Neuronal stem cell (in vitro differentiated cells): ENCODE data around the gene PRKX.

Experiments
- DNase-seq: peaks from one replicate; pipeline ENCODE4 v3.0.0-alpha.2; 2013; ENCODE audit warnings: low spot score
- H2AFZ ChIP-seq: one replicate; pipeline ENCODE4 v1.6.1; 2013; ENCODE audit warnings: mild to moderate bottlenecking, low read length, inconsistent platforms
- H2AK5ac ChIP-seq: 2 replicates; pipeline ENCODE4 v1.6.1; 2013; ENCODE audit warnings: low read depth, mild to moderate bottlenecking, inconsistent platforms, low read length, moderate library complexity, mixed read lengths
- H2BK120ac ChIP-seq: 2 replicates; pipeline ENCODE4 v1.6.1; 2013; ENCODE audit warnings: low read depth, mild to moderate bottlenecking, inconsistent platforms, low read length, moderate library complexity, mixed read lengths
- H2BK12ac ChIP-seq: one replicate; pipeline ENCODE4 v1.6.1; 2013; ENCODE audit warnings: low read length, inconsistent platforms
- H2BK15ac ChIP-seq: 2 replicates; pipeline ENCODE4 v1.6.1; 2013; ENCODE audit warnings: mild to moderate bottlenecking, low read length, inconsistent platforms, mixed read lengths
- H2BK5ac ChIP-seq: one replicate; pipeline ENCODE4 v1.6.1; 2013; ENCODE audit warnings: inconsistent platforms, mild to moderate bottlenecking, low read length, moderate library complexity
- H3K14ac ChIP-seq: one replicate; pipeline ENCODE4 v1.6.1; 2013; ENCODE audit warnings: low read length, inconsistent platforms
- H3K18ac ChIP-seq: 2 replicates; pipeline ENCODE4 v1.6.1; 2013; ENCODE audit warnings: low read length, inconsistent platforms
- H3K23ac ChIP-seq: 2 replicates; pipeline ENCODE4 v1.6.1; 2013; ENCODE audit warnings: low read depth, mild to moderate bottlenecking, mixed read lengths, low read length, inconsistent platforms; ENCODE audit not compliant: poor library complexity
- H3K27ac ChIP-seq: replicated peaks from 3 replicates; pipeline ENCODE4 v1.5.1; 2013; ENCODE audit warnings: low read length, inconsistent platforms
- H3K27me3 ChIP-seq, 3 experiments: 2 replicates each; pipeline ENCODE4 v1.6.1; 2013; ENCODE audit warnings: low read length in 3 of 3, mild to moderate bottlenecking in 2 of 3, inconsistent platforms in 1 of 3, low read depth in 1 of 3, mixed read lengths in 1 of 3, moderate library complexity in 1 of 3; ENCODE audit not compliant: control insufficient read depth in 3 of 3, insufficient read depth in 3 of 3
- H3K36me3 ChIP-seq, 2 donors: replicated peaks in 1 of 2; 2 replicates each; pipeline ENCODE4 v1.6.1; 2013; ENCODE audit warnings: low read length in 2 of 2; ENCODE audit not compliant: control insufficient read depth in 2 of 2, insufficient read depth in 2 of 2
- H3K4ac ChIP-seq: 2 replicates; pipeline ENCODE4 v1.6.1; 2013; ENCODE audit warnings: inconsistent platforms, mild to moderate bottlenecking, low read length, moderate library complexity
- H3K4me1 ChIP-seq, 2 donors: 1 replicate in 1 of 2; 2 replicates in 1 of 2; pipeline ENCODE4 v1.6.1; 2013; ENCODE audit warnings: low read length in 2 of 2, low read depth in 1 of 2; ENCODE audit not compliant: control insufficient read depth in 2 of 2, insufficient read depth in 1 of 2
- H3K4me2 ChIP-seq: one replicate; pipeline ENCODE4 v1.6.1; 2013; ENCODE audit warnings: mild to moderate bottlenecking, low read length, inconsistent platforms; ENCODE audit not compliant: insufficient read depth, poor library complexity, severe bottlenecking
- H3K4me3 ChIP-seq, 2 donors: 2 replicates each; pipeline ENCODE4 v1.5.1; 2013; ENCODE audit warnings: low read length in 2 of 2, mild to moderate bottlenecking in 2 of 2, inconsistent platforms in 1 of 2, moderate library complexity in 1 of 2
- H3K79me1 ChIP-seq: one replicate; pipeline ENCODE4 v1.6.1; 2013; ENCODE audit warnings: low read depth, mild to moderate bottlenecking, inconsistent platforms, low read length, moderate library complexity
- H3K9ac ChIP-seq: one replicate; pipeline ENCODE4 v1.6.1; 2013; ENCODE audit warnings: mild to moderate bottlenecking, low read depth, low read length, inconsistent platforms; ENCODE audit not compliant: poor library complexity
- H3K9me3 ChIP-seq, 2 donors: replicated peaks in 1 of 2; 2 replicates each; pipeline versions ENCODE3 to v1.6.1; 2013; ENCODE audit warnings: low read length in 2 of 2, mild to moderate bottlenecking in 2 of 2, inconsistent platforms in 1 of 2, low read depth in 1 of 2, mixed read lengths in 1 of 2, moderate library complexity in 1 of 2; ENCODE audit not compliant: control insufficient read depth in 2 of 2, insufficient read depth in 1 of 2
- H4K8ac ChIP-seq: one replicate; pipeline ENCODE4 v1.6.1; 2013; ENCODE audit warnings: low read depth, mild to moderate bottlenecking, inconsistent platforms, low read length, moderate library complexity
- H4K91ac ChIP-seq: one replicate; pipeline ENCODE4 v1.6.1; 2013; ENCODE audit warnings: low read length, low read depth, mild to moderate bottlenecking, inconsistent platforms; ENCODE audit not compliant: poor library complexity
- WGBS, 2 donors: extraction: QIAGEN DNeasy Blood & Tissue Kit; methylation state at CpG; one replicate each; pipeline ENCODE4 v1.1.7; 2013; ENCODE audit warnings: missing lambda C conversion rate in 2 of 2, mixed read lengths in 1 of 2; ENCODE audit not compliant: insufficient read length in 2 of 2, insufficient replicate concordance in 1 of 2; ENCODE audit errors: extremely low coverage in 2 of 2; 5-methylcytosine and 5-hydroxymethylcytosine counted together

PRKX gene

GRCh38 chrX:3577551-3577950, 135.9 kb downstream of the PRKX start:
- Histone ChIP-seq H2BK120ac (no peak overlapping the region), H2AFZ (no peak overlapping the region), H3K4me2 (no peak overlapping the region), H3K4ac (no peak overlapping the region), H3K4me3 (no peak overlapping the region), H3K23ac (no peak overlapping the region), H3K9me3 (no peaks in the 10 kb centered on the region), H3K9ac (no peak overlapping the region), H3K14ac (no peak overlapping the region), H2BK5ac (no peak overlapping the region), H2BK15ac (no peak overlapping the region), H3K27me3 (no peaks in the 10 kb centered on the region), H3K36me3 (no peaks in the 10 kb centered on the region), H4K91ac (no peak overlapping the region), H3K18ac (no peak overlapping the region), H3K27ac (no peak overlapping the region), H3K4me1 (no peaks in the 10 kb centered on the region), H2AK5ac (no peak overlapping the region), H4K8ac (no peak overlapping the region), H3K79me1 (no peaks in the 10 kb centered on the region), H2BK12ac (no peak overlapping the region)
- no peak for DNase-seq
- no CpG with 5 or more reads among the region's 1 CpG for WGBS, 2 donors

- DNase-seq = no peak
- Histone ChIP-seq H2AK5ac (no peak overlapping the region), H3K4me3 (no peak overlapping the region), H2BK12ac (no peak overlapping the region), H3K4me1 (no peaks in the 10 kb centered on the region), H3K4ac (no peak overlapping the region), H3K9ac (no peak overlapping the region), H4K91ac (no peak overlapping the region), H3K23ac (no peak overlapping the region), H3K27ac (no peak overlapping the region), H3K14ac (no peak overlapping the region), H3K27me3 (no peaks in the 10 kb centered on the region), H2BK120ac (no peak overlapping the region), H2BK5ac (no peak overlapping the region), H4K8ac (no peak overlapping the region), H3K18ac (no peak overlapping the region), H3K79me1 (no peaks in the 10 kb centered on the region), H2AFZ (no peak overlapping the region), H3K4me2 (no peak overlapping the region), H3K9me3 (no peaks in the 10 kb centered on the region), H3K36me3 (no peaks in the 10 kb centered on the region), H2BK15ac (no peak overlapping the region)
- no CpG with 5 or more reads among the region's 11 CpGs for WGBS, 2 donors
Observed at GRCh38 chrX:3576886-3577501, 136.5 kb downstream of the PRKX start.

GRCh38 chrX:3567686-3568085, 145.8 kb downstream of the PRKX start:
- Histone ChIP-seq H2BK120ac (no peak overlapping the region), H2BK15ac (no peak overlapping the region), H4K91ac (no peak overlapping the region), H3K9ac (no peak overlapping the region), H3K9me3 (no peaks in the 10 kb centered on the region), H3K4me2 (no peak overlapping the region), H3K27ac (no peak overlapping the region), H2BK5ac (no peak overlapping the region), H3K36me3 (no peaks in the 10 kb centered on the region), H3K4ac (no peak overlapping the region), H2AFZ (no peak overlapping the region), H2BK12ac (no peak overlapping the region), H3K79me1 (no peaks in the 10 kb centered on the region), H3K23ac (no peak overlapping the region), H4K8ac (no peak overlapping the region), H3K4me3 (no peak overlapping the region), H3K14ac (no peak overlapping the region), H3K18ac (no peak overlapping the region), H3K27me3 (no peaks in the 10 kb centered on the region), H2AK5ac (no peak overlapping the region), H3K4me1 (peaks cover 0 to 3% of the 10 kb centered on the region in 2 donors)
- no CpG with 5 or more reads among the region's 3 CpGs for WGBS, 2 donors
- DNase-seq = no peak

- no peak overlapping the region for H3K4ac ChIP-seq
- no peaks in the 10 kb centered on the region for H3K36me3 ChIP-seq
- H3K23ac ChIP-seq = no peak overlapping the region
- no peaks in the 10 kb centered on the region for H3K79me1 ChIP-seq
- no peak overlapping the region for H2AFZ ChIP-seq
- H3K4me2 ChIP-seq = no peak overlapping the region
- no peak overlapping the region for H2BK120ac ChIP-seq
- H3K27me3 ChIP-seq = no peaks in the 10 kb centered on the region
- no peak overlapping the region for H2BK5ac ChIP-seq
- no peak overlapping the region for H3K27ac ChIP-seq
- H3K4me3 ChIP-seq = no peak overlapping the region
- DNase-seq = no peak
- no CpG with 5 or more reads among the region's 4 CpGs for WGBS, 2 donors
- no peak overlapping the region for H3K9ac ChIP-seq
- H2AK5ac ChIP-seq = no peak overlapping the region
- H2BK15ac ChIP-seq = no peak overlapping the region
- no peaks in the 10 kb centered on the region for H3K9me3 ChIP-seq
- no peak overlapping the region for H2BK12ac ChIP-seq
- no peak overlapping the region for H4K8ac ChIP-seq
- no peak overlapping the region for H3K18ac ChIP-seq
- H3K14ac ChIP-seq = no peak overlapping the region
- no peak overlapping the region for H4K91ac ChIP-seq
- H3K4me1 ChIP-seq = no peaks in the 10 kb centered on the region
Observed at GRCh38 chrX:3563451-3563850, 150.0 kb downstream of the PRKX start.
